HepG2 (cell line): ENCODE measurements around the gene UBXN1. TPM values are rescaled to one million over a fixed set of nuclear protein-coding genes. Genes with fewer than 3 reads are reported as not detected.

Source experiments
- AKNA ChIP-seq: sonication (generic); formaldehyde crosslinking; IDR thresholded peaks from 2 replicates; pipeline ENCODE4 v1.4.0; 2020; ENCODE audit warnings: missing genetic modification reagents, borderline replicate concordance
- CHD4 ChIP-seq: fragments of 200-600 bp; sonication (generic); IDR thresholded peaks from 2 replicates; pipeline ENCODE4 v1.7.0; 2017; ENCODE audit warnings: mild to moderate bottlenecking, low read length, borderline replicate concordance
- KDM5A ChIP-seq: fragments of 200-600 bp; sonication (generic); IDR thresholded peaks from 2 replicates; pipeline ENCODE4 v1.7.0; 2018; ENCODE audit warnings: antibody characterized with exemption, mild to moderate bottlenecking, low read length, borderline replicate concordance
- RBAK ChIP-seq: sonication (generic); formaldehyde crosslinking; IDR thresholded peaks from 2 replicates; pipeline ENCODE4 v1.5.1; 2020; ENCODE audit warnings: mild to moderate bottlenecking, missing genetic modification reagents
- ZBTB40 ChIP-seq, 2 experiments: fragments of 450-650 bp in 1 of 2; sonication (generic) in 1 of 2; formaldehyde crosslinking in 1 of 2; IDR thresholded peaks; 2 replicates each; pipeline versions ENCODE4 v1.6.1 to v1.8.0; 2016 to 2022; ENCODE audit warnings: antibody characterized with exemption in 1 of 2, mild to moderate bottlenecking in 1 of 2, missing genetic modification reagents in 1 of 2
- ZMYM2 ChIP-seq: sonication (generic); formaldehyde crosslinking; IDR thresholded peaks from 2 replicates; pipeline ENCODE4 v1.8.0; 2022; ENCODE audit warnings: mild to moderate bottlenecking, missing genetic modification reagents
- ZMYM3 ChIP-seq: sonication (generic); formaldehyde crosslinking; IDR thresholded peaks from 2 replicates; pipeline ENCODE4 v1.5.1; 2020; ENCODE audit warnings: mild to moderate bottlenecking, missing genetic modification reagents
- ZNF670 ChIP-seq: sonication (generic); formaldehyde crosslinking; IDR thresholded peaks from 2 replicates; pipeline ENCODE4 v1.8.0; 2022; ENCODE audit warnings: mild to moderate bottlenecking, missing genetic modification reagents, borderline replicate concordance
- ZNF703 ChIP-seq: sonication (generic); formaldehyde crosslinking; IDR thresholded peaks from 2 replicates; pipeline ENCODE4 v1.5.1; 2020; ENCODE audit warnings: missing genetic modification reagents, mild to moderate bottlenecking, moderate library complexity, borderline replicate concordance
- ZNF770 ChIP-seq: sonication (generic); formaldehyde crosslinking; IDR thresholded peaks from 2 replicates; pipeline ENCODE4 v1.5.0; 2020; ENCODE audit warnings: mild to moderate bottlenecking, missing genetic modification reagents
- ZNF790 ChIP-seq: sonication (generic); formaldehyde crosslinking; IDR thresholded peaks from 2 replicates; pipeline ENCODE4 v1.8.0; 2022; ENCODE audit warnings: missing genetic modification reagents, mild to moderate bottlenecking, borderline replicate concordance
- polyA plus RNA-seq, 8 experiments: library from polyadenylated mRNA; depleted of rRNA in 3 of 8; stranded (reverse) in 7 of 8; unstranded in 1 of 8; fragments of >200 nt; fragmentation: Illumina TruSeq in 4 of 8; extraction: Trizol in 4 of 8; gene quantifications; 2 replicates each; pipeline versions ENCODE4 v1.2.1 to v1.2.3, GENCODE V29; 2011 to 2016; ENCODE audit warnings: low read depth in 4 of 8, missing spikeins in 1 of 8, mixed read lengths in 1 of 8; ENCODE audit not compliant: insufficient read depth in 1 of 8
- total RNA-seq, 5 experiments: library from RNA; depleted of rRNA; stranded (reverse); fragments of >200 nt; fragmentation: Illumina TruSeq; extraction: Trizol; gene quantifications; 2 replicates each; pipeline ENCODE4 v1.2.3, GENCODE V29; 2016; ENCODE audit warnings: low read depth in 1 of 5

Gene UBXN1
- total and polyA plus RNA-seq, 2 of the 13 experiments (the other 11 are each of a cell fraction or from before 2014, with no cell fraction given) = 47.5 to 52.4 TPM

GRCh38 chr11:62664405-62665074 is 14.3 kb downstream of the UBXN1 start (continued):
- TF ChIP-seq ZBTB40 (IDR thresholded peaks at IDR 0.05) = no peak
- no peak for TF ChIP-seq ZBTB40 (CRISPR knock-in tag; IDR thresholded peaks at IDR 0.05)
- TF ChIP-seq RBAK (CRISPR knock-in tag) = no peak
- TF ChIP-seq ZNF670 (CRISPR knock-in tag) = 0 out of 2 replicates have a peak, but pooled peaks have one; percentile 20
- 0 out of 2 replicates have a peak, but pooled peaks have one; percentile 27 for TF ChIP-seq ZNF703
- 0 out of 2 replicates have a peak, but pooled peaks have one; percentile 51 for TF ChIP-seq AKNA (CRISPR knock-in tag)
- 0 out of 2 replicates have a peak, but pooled peaks have one; percentile 27 for TF ChIP-seq ZNF790 (CRISPR knock-in tag)
- TF ChIP-seq ZNF770 (CRISPR knock-in tag) = peak; percentile 14; the same call in 1 of the 2 replicates
- TF ChIP-seq KDM5A = peak; percentile 56; the same call in 1 of the 2 replicates
- peak; percentile 60; the same call in 1 of the 2 replicates for TF ChIP-seq CHD4
- peak; percentile 49; the same call in 1 of the 2 replicates for TF ChIP-seq ZMYM2 (CRISPR knock-in tag)
- TF ChIP-seq ZMYM3 (CRISPR knock-in tag) = peak; percentile 73
